Nephron progenitor cell (in vitro differentiated cells): ENCODE results near the gene CX3CL1.

ENCODE experiments used
- DNase-seq: peaks from one replicate; pipeline ENCODE4 v3.0.0; 2021
- H3K27ac Mint-ChIP-seq: 2 replicates; pipeline ENCODE4 v1.8.0; 2021; ENCODE audit warnings: mild to moderate bottlenecking, moderate library complexity, mixed read lengths
- H3K27me3 Mint-ChIP-seq: 2 replicates; pipeline ENCODE4 v1.8.0; 2021; ENCODE audit warnings: mild to moderate bottlenecking, low read depth, mixed read lengths; ENCODE audit not compliant: poor library complexity
- H3K36me3 Mint-ChIP-seq: 2 replicates; pipeline ENCODE4 v1.8.0; 2021; ENCODE audit warnings: low read depth, mixed read lengths
- H3K4me1 Mint-ChIP-seq: 2 replicates; pipeline ENCODE4 v1.8.0; 2021; ENCODE audit warnings: mixed read lengths
- H3K4me3 Mint-ChIP-seq: 2 replicates; pipeline ENCODE4 v1.8.0; 2021; ENCODE audit warnings: mild to moderate bottlenecking, moderate library complexity, mixed read lengths
- H3K9me3 Mint-ChIP-seq: 2 replicates; pipeline ENCODE4 v1.8.0; 2021; ENCODE audit warnings: mild to moderate bottlenecking, moderate library complexity, mixed read lengths
- CTCF ChIP-seq: fragments of 200-600 bp; sonication (generic); IDR thresholded peaks from 2 replicates; pipeline ENCODE4 v1.5.0; 2021; ENCODE audit warnings: antibody characterized with exemption

The CX3CL1 gene

GRCh38 chr16:57383276-57384247 lies 11.3 kb downstream of the CX3CL1 start:
- Mint-ChIP-seq H3K4me3 (no peak overlapping the region), H3K36me3 (no peaks in the 10 kb centered on the region), H3K4me1 (peaks cover 10% of the 10 kb centered on the region), H3K9me3 (no peaks in the 10 kb centered on the region), H3K27ac (no peak overlapping the region), H3K27me3 (peaks cover 3% of the 10 kb centered on the region)
- TF ChIP-seq CTCF, result no peak
- no peak for DNase-seq

GRCh38 chr16:57384248-57385070 lies 12.2 kb downstream of the CX3CL1 start:
- H3K36me3 Mint-ChIP-seq, result no peaks in the 10 kb centered on the region
- no peak for DNase-seq

GRCh38 chr16:57385083-57385482 lies 12.8 kb downstream of the CX3CL1 start:
- no peak overlapping the region for H3K4me3 Mint-ChIP-seq
- no peak overlapping the region for H3K27ac Mint-ChIP-seq
- H3K9me3 Mint-ChIP-seq, result no peaks in the 10 kb centered on the region
- peaks cover 3% of the 10 kb centered on the region for H3K27me3 Mint-ChIP-seq
- no peak for TF ChIP-seq CTCF
- no peaks in the 10 kb centered on the region for H3K36me3 Mint-ChIP-seq
- H3K4me1 Mint-ChIP-seq, result peaks cover 10% of the 10 kb centered on the region
- DNase-seq, result no peak

More at GRCh38 chr16:57384248-57385070, 12.2 kb downstream of the CX3CL1 start:
- Mint-ChIP-seq H3K4me3 (no peak overlapping the region), H3K27me3 (no peaks in the 10 kb centered on the region), H3K27ac (no peak overlapping the region), H3K4me1 (peaks cover 10% of the 10 kb centered on the region), H3K9me3 (no peaks in the 10 kb centered on the region)
- no peak for TF ChIP-seq CTCF

- Mint-ChIP-seq H3K9me3 (no peaks in the 10 kb centered on the region), H3K36me3 (no peaks in the 10 kb centered on the region), H3K27ac (no peak overlapping the region), H3K4me3 (no peak overlapping the region), H3K27me3 (peaks cover 14% of the 10 kb centered on the region), H3K4me1 (peaks cover 10% of the 10 kb centered on the region)
- no peak for TF ChIP-seq CTCF
- DNase-seq, result no peak
Observed at GRCh38 chr16:57386381-57386951, 14.2 kb downstream of the CX3CL1 start.

- no peak for TF ChIP-seq CTCF
- peaks cover 10% of the 10 kb centered on the region for H3K4me1 Mint-ChIP-seq
- H3K27ac Mint-ChIP-seq, result no peak overlapping the region
- H3K4me3 Mint-ChIP-seq, result no peak overlapping the region
- no peaks in the 10 kb centered on the region for H3K9me3 Mint-ChIP-seq
- no peaks in the 10 kb centered on the region for H3K36me3 Mint-ChIP-seq
- DNase-seq, result no peak
- H3K27me3 Mint-ChIP-seq, result peaks cover 21% of the 10 kb centered on the region
Observed at GRCh38 chr16:57387598-57388354, 15.5 kb downstream of the CX3CL1 start.
